WI38 (cell line): Measurements from ENCODE around the gene SLC24A3.

ENCODE experiments used
- H3K4me3 ChIP-seq: 2 replicates; pipeline ENCODE4 v1.5.1; 2011; ENCODE audit warnings: low read depth, mild to moderate bottlenecking, control low read depth, low read length
- TF ChIP-seq, protein P1 (sequence below): IDR thresholded peaks from 2 replicates; pipeline ENCODE4 v1.5.1; 2012; ENCODE audit warnings: low read depth, mild to moderate bottlenecking, control low read depth, low read length

SLC24A3 gene

DNA sequence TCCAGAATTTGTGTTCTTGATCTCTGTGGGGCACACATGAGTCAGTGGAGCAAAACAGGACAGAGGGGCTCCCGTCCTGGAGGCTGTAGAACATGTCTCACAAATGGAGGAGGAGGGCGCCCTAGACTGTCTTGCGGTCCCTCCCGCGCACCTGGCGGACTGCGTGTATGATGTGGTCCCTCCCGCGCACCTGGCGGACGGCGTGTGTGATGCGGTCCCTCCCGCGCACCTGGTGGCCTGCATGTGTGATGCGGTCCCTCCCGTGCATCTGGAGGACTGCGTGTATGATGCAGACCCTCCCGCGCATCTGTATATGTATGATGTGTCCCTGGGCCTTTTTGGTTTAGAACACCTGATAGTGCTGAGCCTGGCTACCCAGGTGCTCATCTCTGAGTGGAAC, 386.8 kb downstream of the SLC24A3 start:
- no peak overlapping the region for H3K4me3 ChIP-seq
- TF ChIP-seq, protein P1, sequence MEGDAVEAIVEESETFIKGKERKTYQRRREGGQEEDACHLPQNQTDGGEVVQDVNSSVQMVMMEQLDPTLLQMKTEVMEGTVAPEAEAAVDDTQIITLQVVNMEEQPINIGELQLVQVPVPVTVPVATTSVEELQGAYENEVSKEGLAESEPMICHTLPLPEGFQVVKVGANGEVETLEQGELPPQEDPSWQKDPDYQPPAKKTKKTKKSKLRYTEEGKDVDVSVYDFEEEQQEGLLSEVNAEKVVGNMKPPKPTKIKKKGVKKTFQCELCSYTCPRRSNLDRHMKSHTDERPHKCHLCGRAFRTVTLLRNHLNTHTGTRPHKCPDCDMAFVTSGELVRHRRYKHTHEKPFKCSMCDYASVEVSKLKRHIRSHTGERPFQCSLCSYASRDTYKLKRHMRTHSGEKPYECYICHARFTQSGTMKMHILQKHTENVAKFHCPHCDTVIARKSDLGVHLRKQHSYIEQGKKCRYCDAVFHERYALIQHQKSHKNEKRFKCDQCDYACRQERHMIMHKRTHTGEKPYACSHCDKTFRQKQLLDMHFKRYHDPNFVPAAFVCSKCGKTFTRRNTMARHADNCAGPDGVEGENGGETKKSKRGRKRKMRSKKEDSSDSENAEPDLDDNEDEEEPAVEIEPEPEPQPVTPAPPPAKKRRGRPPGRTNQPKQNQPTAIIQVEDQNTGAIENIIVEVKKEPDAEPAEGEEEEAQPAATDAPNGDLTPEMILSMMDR, result no peak

DNA sequence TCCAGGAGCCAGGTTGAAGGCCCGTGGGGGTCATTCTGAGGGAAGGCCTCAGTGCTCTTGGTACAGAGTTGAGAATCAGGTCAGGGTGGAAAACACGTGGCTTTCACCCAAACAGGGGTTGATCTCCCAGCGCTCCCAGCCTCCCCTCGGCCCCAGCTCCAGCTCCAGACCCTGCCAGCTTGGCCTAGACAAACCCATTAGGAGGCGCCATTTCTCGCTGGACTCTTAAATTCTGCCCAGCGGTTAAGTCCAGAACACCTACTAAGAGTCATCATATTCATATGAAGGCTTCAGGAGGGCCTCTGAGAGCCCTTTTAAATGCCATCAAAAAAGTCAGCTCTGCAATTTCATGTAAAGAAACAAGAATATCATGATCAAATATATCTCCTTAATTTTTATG, 387.6 kb downstream of the SLC24A3 start:
- TF ChIP-seq, protein P1, result no peak
- no peak overlapping the region for H3K4me3 ChIP-seq

DNA sequence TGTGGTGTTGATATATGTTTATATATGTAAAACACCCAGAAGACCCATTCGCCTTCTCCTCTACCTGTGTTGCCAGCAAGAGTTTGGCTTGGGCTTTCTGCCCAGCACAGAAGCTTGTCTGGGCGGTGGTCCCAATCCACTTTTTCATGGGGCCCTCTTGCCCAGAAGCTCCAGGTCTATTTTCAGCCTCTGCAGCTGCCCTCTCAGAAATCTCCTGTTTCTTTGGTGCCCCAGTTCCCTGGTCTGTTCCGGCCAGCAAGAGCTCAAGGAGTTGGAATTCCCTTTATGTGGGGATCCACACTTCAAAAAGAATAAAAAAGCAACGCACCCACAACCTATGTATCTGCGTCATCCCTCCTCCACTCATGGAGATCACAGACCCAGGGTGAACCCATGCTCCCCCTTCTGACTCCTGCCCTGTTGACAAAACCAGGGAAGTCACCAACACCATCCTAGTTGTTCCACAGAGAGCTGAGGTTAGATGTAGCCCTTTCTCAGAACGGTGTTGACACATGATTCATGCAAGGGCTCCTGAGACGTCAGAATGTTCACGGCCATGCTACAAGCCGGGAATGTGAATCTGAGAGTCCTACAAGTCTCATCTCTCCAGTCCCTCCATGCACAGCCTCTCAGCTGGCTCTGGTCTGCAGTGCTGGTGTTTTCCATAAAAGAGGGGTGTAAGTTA, 388.8 kb downstream of the SLC24A3 start:
- H3K4me3 ChIP-seq, result no peak overlapping the region
- TF ChIP-seq, protein P1, result no peak

DNA sequence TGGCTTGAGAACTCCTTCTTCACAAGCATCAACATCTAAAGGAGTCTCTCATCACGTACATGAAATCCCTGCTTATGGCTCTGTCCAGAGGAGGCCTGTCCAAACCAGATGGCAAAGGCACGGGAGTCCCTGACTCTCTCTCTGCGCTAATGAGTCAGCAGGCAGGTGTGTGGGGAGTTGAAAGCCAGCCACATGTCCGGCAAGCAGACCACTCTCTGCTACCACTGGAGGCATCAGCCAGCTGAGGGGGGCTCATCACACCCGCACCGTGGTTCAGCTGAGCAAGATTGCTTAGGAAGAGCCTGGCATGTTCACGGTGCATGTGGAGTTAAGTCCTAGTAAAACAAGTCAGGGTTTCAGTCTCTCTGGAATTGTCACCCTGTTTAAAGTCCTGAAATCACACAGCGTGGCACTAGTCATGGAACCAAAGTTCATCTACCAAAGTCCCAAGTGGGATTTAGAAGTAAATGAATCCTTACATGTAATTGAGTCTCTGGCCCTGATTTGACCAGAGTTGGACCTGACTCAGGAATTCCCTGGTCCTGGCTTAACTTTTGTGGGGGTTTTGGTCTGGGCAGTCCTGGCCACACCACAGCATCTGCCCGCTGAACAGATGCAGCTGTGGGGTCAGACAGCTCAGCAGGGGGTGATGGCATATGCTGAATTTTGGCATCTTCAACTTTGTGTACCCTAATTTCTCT, 390.4 kb downstream of the SLC24A3 start:
- H3K4me3 ChIP-seq, result no peak overlapping the region
- TF ChIP-seq, protein P1, result no peak

DNA sequence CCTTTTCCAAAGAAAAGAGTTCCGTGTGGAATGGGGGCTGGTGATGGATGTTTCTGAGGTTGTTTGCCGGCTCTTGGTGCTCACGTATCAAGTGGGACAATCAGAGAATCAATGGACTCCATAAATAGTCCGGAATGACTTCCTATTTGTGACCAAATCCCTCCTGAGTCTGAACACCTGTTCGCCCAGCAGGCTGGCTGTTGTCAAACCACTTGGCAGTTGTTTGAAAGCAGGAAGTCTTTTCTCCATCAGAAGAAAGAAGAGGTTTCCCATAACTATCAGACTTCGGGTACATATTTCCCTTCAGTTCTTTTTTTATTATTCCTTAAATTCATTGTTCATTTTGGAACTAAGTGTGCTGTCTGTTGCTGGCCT, 390.9 kb downstream of the SLC24A3 start:
- TF ChIP-seq, protein P1, result no peak
- no peak overlapping the region for H3K4me3 ChIP-seq

DNA sequence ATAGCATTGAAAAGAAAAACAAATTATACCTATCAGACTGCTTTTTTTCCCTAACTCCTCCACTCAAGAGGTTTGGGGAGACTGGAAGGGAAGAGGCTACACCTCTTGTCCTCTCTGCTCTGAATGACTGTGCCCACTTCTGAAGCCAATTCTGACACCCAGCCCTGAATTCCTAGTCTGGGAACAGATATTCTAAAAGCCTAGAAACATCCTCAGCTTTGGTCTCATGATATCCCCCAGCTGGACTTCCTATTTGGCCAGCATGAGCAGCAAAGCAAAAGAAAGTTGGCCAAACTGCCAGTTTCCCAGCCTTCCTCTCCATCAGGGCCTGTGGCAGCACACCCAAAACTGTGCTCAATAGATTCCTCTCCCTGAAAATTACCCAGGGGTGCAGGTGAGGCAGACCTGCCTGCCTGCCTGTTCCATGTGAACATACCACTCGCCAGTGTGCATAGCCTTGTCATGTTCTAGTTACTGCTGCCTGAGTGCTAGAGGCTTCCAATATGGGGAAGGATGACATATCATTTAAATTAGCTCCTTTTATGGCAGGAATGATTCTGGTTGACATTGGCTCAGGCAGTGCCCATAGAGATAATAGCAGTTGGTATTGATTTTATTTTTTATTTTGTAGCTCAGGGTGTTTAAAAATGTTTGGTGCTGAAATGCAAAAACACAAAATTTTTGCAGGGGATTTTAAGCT, 393.5 kb downstream of the SLC24A3 start:
- TF ChIP-seq, protein P1, result no peak

More for the DNA sequence above, 393.5 kb downstream of the SLC24A3 start:
- H3K4me3 ChIP-seq, result no peak overlapping the region
